GM23338 (cell line): ENCODE results near the gene ASB5. TPM values are rescaled to one million over a fixed set of nuclear protein-coding genes. Genes with fewer than 3 reads are reported as not detected.

Source experiments
- ATAC-seq: fragments of 200-7000 bp; cut with Tn5 transposase; 3 replicates; pipeline ENCODE4 v1.9.1; 2020
- DNase-seq: peaks from one replicate; pipeline ENCODE4 v3.0.0-alpha.2; 2015; ENCODE audit warnings: low spot score
- H2AFZ ChIP-seq: fragments of 200-600 bp; sonication (generic); 2 replicates; pipeline ENCODE4 v1.8.0; 2016; ENCODE audit warnings: antibody characterized with exemption, mild to moderate bottlenecking, moderate library complexity
- H3F3A ChIP-seq: fragments of 200-600 bp; sonication (generic); replicated peaks from 2 replicates; pipeline ENCODE4 v1.8.0; 2017; ENCODE audit warnings: antibody characterized with exemption, mixed run types, low read depth
- H3K27ac ChIP-seq: fragments of 200-600 bp; sonication (generic); 2 replicates; pipeline ENCODE4 v1.6.1; 2016; ENCODE audit warnings: low read depth
- H3K27me3 ChIP-seq: fragments of 200-600 bp; sonication (generic); 2 replicates; pipeline ENCODE4 v1.8.0; 2016; ENCODE audit warnings: mild to moderate bottlenecking, mixed run types, moderate library complexity; ENCODE audit not compliant: insufficient read depth
- H3K36me3 ChIP-seq: fragments of 200-600 bp; sonication (generic); 2 replicates; pipeline ENCODE4 v1.8.0; 2016; ENCODE audit warnings: mild to moderate bottlenecking; ENCODE audit not compliant: insufficient read depth
- H3K4me1 ChIP-seq: fragments of 200-600 bp; sonication (generic); 2 replicates; pipeline ENCODE4 v1.8.0; 2016; ENCODE audit warnings: mild to moderate bottlenecking, moderate library complexity; ENCODE audit not compliant: insufficient read depth
- H3K4me2 ChIP-seq: fragments of 200-600 bp; sonication (generic); 2 replicates; pipeline ENCODE4 v1.7.1; 2017; ENCODE audit warnings: mixed run types
- H3K4me3 ChIP-seq: fragments of 200-600 bp; sonication (generic); 2 replicates; pipeline ENCODE4 v1.6.1; 2016; ENCODE audit warnings: mixed run types
- H3K79me2 ChIP-seq: fragments of 200-600 bp; sonication (generic); replicated peaks from 2 replicates; pipeline ENCODE4 v1.8.0; 2017; ENCODE audit warnings: mild to moderate bottlenecking; ENCODE audit not compliant: insufficient read depth
- H3K9me2 ChIP-seq: fragments of 200-600 bp; sonication (generic); 2 replicates; pipeline ENCODE4 v1.8.0; 2017; ENCODE audit not compliant: insufficient read depth
- H4K20me1 ChIP-seq: fragments of 200-600 bp; sonication (generic); replicated peaks from 2 replicates; pipeline ENCODE4 v1.8.0; 2017; ENCODE audit warnings: mild to moderate bottlenecking; ENCODE audit not compliant: insufficient read depth
- H3K27ac Mint-ChIP-seq: 2 replicates; pipeline ENCODE4 v1.8.0; 2020; ENCODE audit warnings: inconsistent platforms, mild to moderate bottlenecking, moderate library complexity, mixed read lengths
- H3K27me3 Mint-ChIP-seq: 3 replicates; pipeline ENCODE4 v1.8.0; 2022; ENCODE audit warnings: low read depth, mild to moderate bottlenecking, moderate library complexity, mixed read lengths, inconsistent platforms; ENCODE audit not compliant: insufficient read depth, poor library complexity
- H3K36me3 Mint-ChIP-seq: 3 replicates; pipeline ENCODE4 v1.8.0; 2021; ENCODE audit warnings: low read depth, mild to moderate bottlenecking, inconsistent platforms, moderate library complexity, mixed read lengths
- H3K4me1 Mint-ChIP-seq: 3 replicates; pipeline ENCODE4 v1.8.0; 2020; ENCODE audit warnings: mild to moderate bottlenecking, inconsistent platforms, mixed read lengths
- H3K4me3 Mint-ChIP-seq: 3 replicates; pipeline ENCODE4 v1.8.0; 2021; ENCODE audit warnings: moderate library complexity, mild to moderate bottlenecking, inconsistent platforms, mixed read lengths
- H3K9me3 Mint-ChIP-seq: 3 replicates; pipeline ENCODE4 v1.8.0; 2020; ENCODE audit warnings: moderate library complexity, mild to moderate bottlenecking, inconsistent platforms, mixed read lengths
- CTCF ChIP-seq, 2 experiments: fragments of 200-600 bp in 1 of 2; sonication (generic) in 1 of 2; conservative IDR thresholded peaks; 2 replicates each; pipeline versions ENCODE4 v1.5.1 to v1.6.1; 2016 to 2017; ENCODE audit warnings: antibody characterized with exemption in 2 of 2, low read depth in 2 of 2, mild to moderate bottlenecking in 2 of 2, moderate library complexity in 1 of 2
- ETS1 ChIP-seq: IDR thresholded peaks from 2 replicates; pipeline ENCODE4 v1.6.1; 2016; ENCODE audit warnings: antibody characterized with exemption
- JUNB ChIP-seq: IDR thresholded peaks from one replicate; pipeline ENCODE4 v1.6.1; 2016; ENCODE audit warnings: antibody characterized with exemption; ENCODE audit not compliant: unreplicated experiment
- POLR2AphosphoS5 ChIP-seq: IDR thresholded peaks from 2 replicates; pipeline ENCODE4 v1.6.1; 2016; ENCODE audit warnings: antibody characterized with exemption, low read depth
- ZNF331 ChIP-seq: fragments of 250-450 bp; sonication (Bioruptor Pico); IDR thresholded peaks from 2 replicates; pipeline ENCODE4 v1.5.0; 2020; ENCODE audit warnings: low read depth, mild to moderate bottlenecking, moderate library complexity
- ZNF462 ChIP-seq: fragments of 250-450 bp; sonication (Bioruptor Pico); IDR thresholded peaks from 2 replicates; pipeline ENCODE4 v1.5.0; 2020; ENCODE audit warnings: mild to moderate bottlenecking, moderate library complexity
- polyA plus RNA-seq: library from polyadenylated mRNA; unstranded; fragments of >200 nt; fragmentation: Nextera tagmentation; extraction: Ambion mirVana; gene quantifications from 2 replicates; pipeline ENCODE4 v1.2.1, GENCODE V29; 2016
- total RNA-seq: library from RNA; depleted of rRNA; stranded (reverse); fragments of >200 nt; shearing (Covaris generic); gene quantifications from 2 replicates; pipeline ENCODE4 v1.2.3, GENCODE V29; 2014
- TF ChIP-seq, protein P1 (sequence below): IDR thresholded peaks from one replicate; pipeline ENCODE4 v1.6.1; 2018; ENCODE audit warnings: antibody characterized with exemption; ENCODE audit not compliant: unreplicated experiment

Gene ASB5
- total and polyA plus RNA-seq, 2 experiments from 2014 or later: not detected

DNA sequence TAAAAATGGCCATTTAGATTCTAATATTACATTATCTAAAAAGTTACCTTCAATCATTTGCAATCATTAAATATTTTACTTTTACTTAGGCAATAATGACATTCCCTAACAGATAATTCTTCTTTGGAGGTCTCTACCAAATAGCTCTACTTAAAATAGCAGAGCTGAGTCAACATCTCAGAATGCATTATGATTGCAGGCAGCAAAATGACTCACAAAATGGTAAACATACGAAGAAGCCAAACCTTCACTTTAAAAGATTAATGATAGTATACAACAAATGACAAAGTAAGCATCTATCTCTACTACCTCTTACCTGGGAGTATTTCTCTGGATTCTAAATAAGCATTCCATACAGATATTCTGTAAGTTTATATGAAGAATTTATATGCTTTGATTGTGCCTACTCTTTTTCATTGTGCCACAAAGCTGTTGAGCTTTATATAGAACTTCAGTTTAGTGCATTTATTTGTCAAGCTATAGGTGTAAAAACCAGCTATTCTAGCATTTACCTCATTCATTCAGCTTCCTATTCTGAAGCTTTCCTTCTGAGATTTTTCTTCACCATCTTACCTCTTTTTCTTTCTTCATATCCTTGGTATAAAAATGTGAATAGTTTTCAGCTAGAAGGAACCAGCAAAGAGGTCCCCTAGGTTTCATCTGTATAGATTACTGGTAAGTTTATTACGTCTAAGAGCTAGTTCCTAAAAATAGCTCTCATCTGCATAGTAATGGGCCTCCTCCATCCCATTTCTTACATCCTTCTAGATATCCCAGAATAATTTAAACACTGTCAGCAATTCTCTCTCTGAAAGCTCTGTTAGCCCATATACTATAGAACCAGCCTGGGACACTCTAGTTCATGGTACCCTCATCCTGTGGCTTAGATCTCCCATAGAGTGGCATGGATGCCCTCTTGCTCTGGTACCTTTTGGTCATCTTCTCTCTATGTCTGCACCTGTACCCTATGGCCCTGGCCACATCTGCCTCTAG is 33.6 kb upstream of the ASB5 start (continued):
- TF ChIP-seq ZNF462: no peak
- no peak for TF ChIP-seq JUNB
- TF ChIP-seq CTCF (conservative IDR thresholded peaks at IDR 0.05; ENCODE audit: low read depth in 2 of 2): no peak
- TF ChIP-seq POLR2AphosphoS5: no peak

- peaks cover 17% of the 10 kb centered on the region for H3K4me1 Mint-ChIP-seq
- peaks cover 16% of the 10 kb centered on the region for H3K4me1 ChIP-seq
- no peak for ATAC-seq
- TF ChIP-seq ETS1 (no peak), CTCF (conservative IDR thresholded peaks at IDR 0.05; ENCODE audit: low read depth in 2 of 2) (no peak), ZNF331 (no peak)
- TF ChIP-seq, protein P1, sequence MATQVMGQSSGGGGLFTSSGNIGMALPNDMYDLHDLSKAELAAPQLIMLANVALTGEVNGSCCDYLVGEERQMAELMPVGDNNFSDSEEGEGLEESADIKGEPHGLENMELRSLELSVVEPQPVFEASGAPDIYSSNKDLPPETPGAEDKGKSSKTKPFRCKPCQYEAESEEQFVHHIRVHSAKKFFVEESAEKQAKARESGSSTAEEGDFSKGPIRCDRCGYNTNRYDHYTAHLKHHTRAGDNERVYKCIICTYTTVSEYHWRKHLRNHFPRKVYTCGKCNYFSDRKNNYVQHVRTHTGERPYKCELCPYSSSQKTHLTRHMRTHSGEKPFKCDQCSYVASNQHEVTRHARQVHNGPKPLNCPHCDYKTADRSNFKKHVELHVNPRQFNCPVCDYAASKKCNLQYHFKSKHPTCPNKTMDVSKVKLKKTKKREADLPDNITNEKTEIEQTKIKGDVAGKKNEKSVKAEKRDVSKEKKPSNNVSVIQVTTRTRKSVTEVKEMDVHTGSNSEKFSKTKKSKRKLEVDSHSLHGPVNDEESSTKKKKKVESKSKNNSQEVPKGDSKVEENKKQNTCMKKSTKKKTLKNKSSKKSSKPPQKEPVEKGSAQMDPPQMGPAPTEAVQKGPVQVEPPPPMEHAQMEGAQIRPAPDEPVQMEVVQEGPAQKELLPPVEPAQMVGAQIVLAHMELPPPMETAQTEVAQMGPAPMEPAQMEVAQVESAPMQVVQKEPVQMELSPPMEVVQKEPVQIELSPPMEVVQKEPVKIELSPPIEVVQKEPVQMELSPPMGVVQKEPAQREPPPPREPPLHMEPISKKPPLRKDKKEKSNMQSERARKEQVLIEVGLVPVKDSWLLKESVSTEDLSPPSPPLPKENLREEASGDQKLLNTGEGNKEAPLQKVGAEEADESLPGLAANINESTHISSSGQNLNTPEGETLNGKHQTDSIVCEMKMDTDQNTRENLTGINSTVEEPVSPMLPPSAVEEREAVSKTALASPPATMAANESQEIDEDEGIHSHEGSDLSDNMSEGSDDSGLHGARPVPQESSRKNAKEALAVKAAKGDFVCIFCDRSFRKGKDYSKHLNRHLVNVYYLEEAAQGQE: no peak
Measured at GRCh38 chr4:176300565-176300964, 31.5 kb upstream of the ASB5 start.

More at GRCh38 chr4:176300565-176300964, 31.5 kb upstream of the ASB5 start:
- H3K4me2 ChIP-seq: no peak overlapping the region
- no peak overlapping the region for H3K27ac Mint-ChIP-seq
- H3K9me3 Mint-ChIP-seq: no peaks in the 10 kb centered on the region; the same call in 2 of the 3 replicates
- H3K79me2 ChIP-seq: no peaks in the 10 kb centered on the region
- H3K27me3 Mint-ChIP-seq: peaks cover 10% of the 10 kb centered on the region
- H3K36me3 ChIP-seq: no peaks in the 10 kb centered on the region
- DNase-seq: no peak
- peaks cover 39% of the 10 kb centered on the region for H3K27me3 ChIP-seq
- no peak overlapping the region for H3K4me3 Mint-ChIP-seq
- H3K27ac ChIP-seq: no peak overlapping the region
- no peaks in the 10 kb centered on the region for H3F3A ChIP-seq
- no peaks in the 10 kb centered on the region; the same call in 1 of the 2 replicates for H4K20me1 ChIP-seq
- no peak overlapping the region for H2AFZ ChIP-seq
- no peaks in the 10 kb centered on the region for H3K36me3 Mint-ChIP-seq
- H3K4me3 ChIP-seq: no peak overlapping the region
- no peaks in the 10 kb centered on the region for H3K9me2 ChIP-seq
